ENCODE data around the gene CREBL2. TPM values are rescaled to one million over a fixed set of nuclear protein-coding genes. Genes with fewer than 3 reads are reported as not detected.

CREBL2 gene
- total RNA-seq, 1 experiment from 2014 or later = 18.3 TPM

GRCh38 chr12:12627308-12627827 lies 15.7 kb downstream of the CREBL2 start:
- no peak overlapping the region for H2BK20ac ChIP-seq (ENCODE audit: low read depth, low read length, poor library complexity, severe bottlenecking)
- no peaks in the 10 kb centered on the region for H4K20me1 ChIP-seq (ENCODE audit: control insufficient read depth, insufficient read depth, insufficient read length)
- H2BK120ac ChIP-seq (ENCODE audit: low read depth, low read length, poor library complexity, severe bottlenecking) = no peak overlapping the region
- no peak overlapping the region for H3K27ac Mint-ChIP-seq
- H3T11ph ChIP-seq (ENCODE audit: low read length) = no peak overlapping the region
- H4K5ac ChIP-seq (ENCODE audit: insufficient read length, low read depth, low read length) = no peak overlapping the region
- no peak overlapping the region for H3K27ac ChIP-seq (ENCODE audit: insufficient read length, low read depth, low read length)
- H3K27me3 Mint-ChIP-seq (ENCODE audit: low read depth) = no peaks in the 10 kb centered on the region
- H3K4me1 Mint-ChIP-seq = peaks cover 14 to 15% of the 10 kb centered on the region in 2 experiments; a peak in 3 of 4 replicates
- H3K9ac ChIP-seq (ENCODE audit: extremely low read depth, insufficient read length, low read length) = no peak overlapping the region
- H2AFZ ChIP-seq (ENCODE audit: low read length) = no peak overlapping the region
- H3K9me3 Mint-ChIP-seq = peaks cover 6 to 8% of the 10 kb centered on the region in 2 experiments
- no peak overlapping the region for H2BK15ac ChIP-seq (ENCODE audit: low read depth, low read length)
- H3K18ac ChIP-seq (ENCODE audit: insufficient read length, low read depth, low read length) = no peak overlapping the region
- H3K9me3 ChIP-seq (ENCODE audit: control insufficient read depth, low read depth, low read length) = no peaks in the 10 kb centered on the region
- no peak overlapping the region for H4K91ac ChIP-seq (ENCODE audit: insufficient read length, low read depth, low read length)
- H3K4me2 ChIP-seq (ENCODE audit: insufficient read depth, insufficient read length, low read length) = no peak overlapping the region
- H3K79me2 ChIP-seq (ENCODE audit: insufficient read depth, low read length) = no peaks in the 10 kb centered on the region
- H3K23ac ChIP-seq (ENCODE audit: insufficient read length, low read depth, low read length) = no peak overlapping the region
- H3K56ac ChIP-seq (ENCODE audit: insufficient read length, low read depth, low read length) = no peak overlapping the region
- H3K36me3 Mint-ChIP-seq (ENCODE audit: insufficient read depth in 1 of 3, low read depth in 3 of 3) = peaks cover 9 to 14% (median 11%) of the 10 kb centered on the region in 3 experiments; a peak in 6 of 7 replicates
- TF ChIP-seq CTCF (conservative IDR thresholded peaks at IDR 0.05) = no peak
- no peaks in the 10 kb centered on the region for H3K79me1 ChIP-seq (ENCODE audit: insufficient read depth, low read depth, low read length, poor library complexity, severe bottlenecking)
- H3K4ac ChIP-seq (ENCODE audit: low read depth, low read length) = no peak overlapping the region
- no peaks in the 10 kb centered on the region for H3K23me2 ChIP-seq (ENCODE audit: insufficient read length, low read depth, low read length, poor library complexity, severe bottlenecking)
- no peak for DNase-seq
- H2BK12ac ChIP-seq (ENCODE audit: insufficient read length, low read depth, low read length) = no peak overlapping the region
- H2AK5ac ChIP-seq (ENCODE audit: insufficient read length, low read length) = no peak overlapping the region
- H4K8ac ChIP-seq (replicated peaks; ENCODE audit: insufficient read length, low read depth, low read length) = no peak overlapping the region
- no CpG with 5 or more reads among the region's 2 CpGs for WGBS (ENCODE audit: extremely low coverage, insufficient read length, low lambda C conversion rate)
- no peak overlapping the region for H2BK5ac ChIP-seq (ENCODE audit: insufficient read length, low read length)
- H3K27me3 ChIP-seq (ENCODE audit: insufficient read depth, low read length) = no peaks in the 10 kb centered on the region
- no peaks in the 10 kb centered on the region for H3K4me1 ChIP-seq (ENCODE audit: insufficient read depth, low read length)
- no peak overlapping the region for H3K14ac ChIP-seq (ENCODE audit: insufficient read depth, low read length)
- H3K4me3 Mint-ChIP-seq = no peak overlapping the region
